ENCODE results near the gene FLNB. TPM values are rescaled to one million over a fixed set of nuclear protein-coding genes. Genes with fewer than 3 reads are reported as not detected.

Gene FLNB
- polyA plus RNA-seq, 1 of the 3 experiments (the other 2 are of a cell fraction), result 127 TPM

DNA sequence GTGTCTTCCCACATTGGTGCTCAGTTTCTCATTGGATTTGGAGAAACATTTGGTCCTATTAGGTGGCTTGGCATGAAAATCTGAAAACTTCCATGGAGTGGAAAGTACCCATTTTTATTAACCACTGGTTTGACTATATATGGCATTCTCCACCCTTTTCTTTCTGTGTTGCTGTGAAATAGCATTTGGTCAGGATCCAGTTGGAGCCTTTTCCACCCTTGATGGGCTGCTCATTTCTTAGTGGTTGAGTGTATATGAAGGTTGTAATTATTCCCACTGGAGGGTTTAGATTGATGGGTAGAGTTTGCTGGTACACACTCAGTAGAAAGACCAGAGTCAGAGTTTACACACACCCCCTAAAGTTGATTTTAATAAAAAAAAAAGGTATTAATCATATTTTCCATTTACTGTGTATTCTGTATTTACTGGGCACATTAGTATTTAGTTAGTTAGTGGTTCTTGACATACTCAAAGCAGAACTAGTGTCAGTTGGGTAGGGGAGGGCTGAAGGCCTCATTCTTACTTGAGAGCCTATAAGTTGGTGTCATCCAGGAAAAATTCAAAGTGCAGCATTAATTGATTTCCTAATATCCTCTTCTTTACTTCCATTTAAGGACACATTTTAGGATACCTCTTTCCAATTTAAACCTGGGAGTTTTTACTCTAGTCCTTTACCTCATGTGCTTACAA is 69.5 kb downstream of the FLNB start:
- Histone ChIP-seq H3K9ac (no peak overlapping the region), H4K20me1 (ENCODE audit: insufficient read depth) (peaks cover 14% of the 10 kb centered on the region), H3K9me3 (no peaks in the 10 kb centered on the region), H3K36me3 (replicated peaks in 1 of 2; ENCODE audit: control insufficient read depth in 1 of 2, insufficient read depth in 2 of 2, low read length in 1 of 2) (peaks cover 30 to 37% of the 10 kb centered on the region in 2 experiments), H3K79me2 (ENCODE audit: insufficient read depth) (peaks cover 78% of the 10 kb centered on the region), H3K4me3 (ENCODE audit: low read depth in 2 of 2, low read length in 1 of 2) (no peak overlapping the region), H2AFZ (ENCODE audit: low read depth) (no peak overlapping the region), H3K4me2 (no peak overlapping the region), H3K4me1 (ENCODE audit: control insufficient read depth in 1 of 2, insufficient read depth in 2 of 2, low read depth in 1 of 2, low read length in 1 of 2) (no peaks in the 10 kb centered on the region; a peak in 1 of 4 replicates), H3K27ac (ENCODE audit: low read depth in 2 of 2, low read length in 1 of 2) (no peak overlapping the region), H3F3A (replicated peaks; ENCODE audit: insufficient read depth) (peaks cover 16% of the 10 kb centered on the region), H3K27me3 (ENCODE audit: insufficient read depth) (no peaks in the 10 kb centered on the region), H3K9me2 (no peaks in the 10 kb centered on the region)
- POLR2A ChIA-PET, result no interaction called here
- CTCF ChIA-PET, result no interaction called here
- DNase-seq, result no peak
- TF ChIP-seq GABPA (IDR thresholded peaks at IDR 0.05; ENCODE audit: low read depth), result no peak

DNA sequence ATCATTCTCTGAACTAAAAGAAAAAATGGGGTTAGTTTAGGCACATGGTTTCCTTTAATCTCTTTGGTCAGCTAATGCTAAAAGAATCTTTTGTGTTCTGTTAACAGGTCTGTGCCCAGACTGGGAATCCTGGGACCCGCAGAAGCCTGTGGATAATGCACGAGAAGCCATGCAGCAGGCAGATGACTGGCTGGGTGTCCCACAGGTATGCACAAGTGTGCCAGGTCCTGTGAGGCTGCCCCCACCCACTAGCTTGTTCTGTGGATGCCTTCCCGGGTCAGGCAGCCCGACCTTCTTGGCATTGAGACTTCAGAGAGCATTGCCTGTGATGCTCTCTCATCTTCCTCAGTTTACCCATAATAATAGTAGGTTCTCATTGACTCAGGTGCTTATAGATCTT is 70.4 kb downstream of the FLNB start:
- H3K9me2 ChIP-seq, result no peaks in the 10 kb centered on the region
- H3K36me3 ChIP-seq (replicated peaks in 1 of 2; ENCODE audit: control insufficient read depth in 1 of 2, insufficient read depth in 2 of 2, low read length in 1 of 2), result peaks cover 31 to 40% of the 10 kb centered on the region in 2 experiments
- H3K4me3 ChIP-seq (ENCODE audit: low read depth in 2 of 2, low read length in 1 of 2), result no peak overlapping the region
- H3K4me2 ChIP-seq, result no peak overlapping the region
- H4K20me1 ChIP-seq (ENCODE audit: insufficient read depth), result peaks cover 13% of the 10 kb centered on the region
- no peak overlapping the region for H3K27ac ChIP-seq (ENCODE audit: low read depth in 2 of 2, low read length in 1 of 2)
- ChIA-PET POLR2A (no interaction called here), CTCF (no interaction called here)
- H2AFZ ChIP-seq (ENCODE audit: low read depth), result no peak overlapping the region
- H3K9ac ChIP-seq, result no peak overlapping the region
- H3K9me3 ChIP-seq, result no peaks in the 10 kb centered on the region
- DNase-seq, result no peak
- WGBS (ENCODE audit: low lambda C conversion rate), result 100% methylated on average over 4 of the region's 4 CpGs
- peaks cover 16% of the 10 kb centered on the region for H3F3A ChIP-seq (replicated peaks; ENCODE audit: insufficient read depth)
- no peaks in the 10 kb centered on the region; a peak in 1 of 4 replicates for H3K4me1 ChIP-seq (ENCODE audit: control insufficient read depth in 1 of 2, insufficient read depth in 2 of 2, low read depth in 1 of 2, low read length in 1 of 2)
- TF ChIP-seq EZH2phosphoT487 (IDR thresholded peaks at IDR 0.05; ENCODE audit: borderline replicate concordance, low read depth) (no peak), NRF1 (IDR thresholded peaks at IDR 0.05; ENCODE audit: low read depth, low read length) (no peak), RAD21 (IDR thresholded peaks at IDR 0.05; ENCODE audit: low read length) (no peak)
- no peaks in the 10 kb centered on the region for H3K27me3 ChIP-seq (ENCODE audit: insufficient read depth)
- H3K79me2 ChIP-seq (ENCODE audit: insufficient read depth), result peaks cover 78% of the 10 kb centered on the region

DNA sequence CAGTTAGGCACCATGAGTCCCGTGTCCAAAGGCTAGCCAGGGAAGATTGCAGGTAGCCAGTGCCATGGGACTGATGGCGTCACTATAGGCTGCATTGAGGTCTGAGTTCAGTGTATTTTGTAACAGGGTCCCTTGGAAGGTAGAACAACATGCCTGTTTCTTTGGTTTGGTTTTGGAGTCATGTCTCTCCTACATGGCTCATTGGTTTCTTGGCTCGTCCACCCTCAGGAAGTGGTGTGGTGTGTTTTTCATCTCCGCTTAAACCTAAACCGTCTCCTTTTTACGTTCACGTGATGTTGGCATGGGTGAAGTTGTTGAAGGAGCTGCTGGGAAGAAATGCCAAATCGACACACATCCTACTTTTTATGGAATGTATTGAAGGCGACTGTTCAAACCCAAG is 71.6 kb downstream of the FLNB start:
- no peaks in the 10 kb centered on the region for H3K27me3 ChIP-seq (ENCODE audit: insufficient read depth)
- no peak overlapping the region for H3K27ac ChIP-seq (ENCODE audit: low read depth in 2 of 2, low read length in 1 of 2)
- TF ChIP-seq, protein P1, sequence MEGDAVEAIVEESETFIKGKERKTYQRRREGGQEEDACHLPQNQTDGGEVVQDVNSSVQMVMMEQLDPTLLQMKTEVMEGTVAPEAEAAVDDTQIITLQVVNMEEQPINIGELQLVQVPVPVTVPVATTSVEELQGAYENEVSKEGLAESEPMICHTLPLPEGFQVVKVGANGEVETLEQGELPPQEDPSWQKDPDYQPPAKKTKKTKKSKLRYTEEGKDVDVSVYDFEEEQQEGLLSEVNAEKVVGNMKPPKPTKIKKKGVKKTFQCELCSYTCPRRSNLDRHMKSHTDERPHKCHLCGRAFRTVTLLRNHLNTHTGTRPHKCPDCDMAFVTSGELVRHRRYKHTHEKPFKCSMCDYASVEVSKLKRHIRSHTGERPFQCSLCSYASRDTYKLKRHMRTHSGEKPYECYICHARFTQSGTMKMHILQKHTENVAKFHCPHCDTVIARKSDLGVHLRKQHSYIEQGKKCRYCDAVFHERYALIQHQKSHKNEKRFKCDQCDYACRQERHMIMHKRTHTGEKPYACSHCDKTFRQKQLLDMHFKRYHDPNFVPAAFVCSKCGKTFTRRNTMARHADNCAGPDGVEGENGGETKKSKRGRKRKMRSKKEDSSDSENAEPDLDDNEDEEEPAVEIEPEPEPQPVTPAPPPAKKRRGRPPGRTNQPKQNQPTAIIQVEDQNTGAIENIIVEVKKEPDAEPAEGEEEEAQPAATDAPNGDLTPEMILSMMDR (IDR thresholded peaks at IDR 0.05), result no peak
- TF ChIP-seq GABPA (IDR thresholded peaks at IDR 0.05; ENCODE audit: low read depth), result no peak
- TF ChIP-seq YY1 (IDR thresholded peaks at IDR 0.05; ENCODE audit: low read depth), result no peak
- TF ChIP-seq NFIC (IDR thresholded peaks at IDR 0.05; ENCODE audit: borderline replicate concordance), result no peak
- no peak for TF ChIP-seq TAF1 (IDR thresholded peaks at IDR 0.05; ENCODE audit: borderline replicate concordance, low read depth, low read length)
- TF ChIP-seq, protein P2, sequence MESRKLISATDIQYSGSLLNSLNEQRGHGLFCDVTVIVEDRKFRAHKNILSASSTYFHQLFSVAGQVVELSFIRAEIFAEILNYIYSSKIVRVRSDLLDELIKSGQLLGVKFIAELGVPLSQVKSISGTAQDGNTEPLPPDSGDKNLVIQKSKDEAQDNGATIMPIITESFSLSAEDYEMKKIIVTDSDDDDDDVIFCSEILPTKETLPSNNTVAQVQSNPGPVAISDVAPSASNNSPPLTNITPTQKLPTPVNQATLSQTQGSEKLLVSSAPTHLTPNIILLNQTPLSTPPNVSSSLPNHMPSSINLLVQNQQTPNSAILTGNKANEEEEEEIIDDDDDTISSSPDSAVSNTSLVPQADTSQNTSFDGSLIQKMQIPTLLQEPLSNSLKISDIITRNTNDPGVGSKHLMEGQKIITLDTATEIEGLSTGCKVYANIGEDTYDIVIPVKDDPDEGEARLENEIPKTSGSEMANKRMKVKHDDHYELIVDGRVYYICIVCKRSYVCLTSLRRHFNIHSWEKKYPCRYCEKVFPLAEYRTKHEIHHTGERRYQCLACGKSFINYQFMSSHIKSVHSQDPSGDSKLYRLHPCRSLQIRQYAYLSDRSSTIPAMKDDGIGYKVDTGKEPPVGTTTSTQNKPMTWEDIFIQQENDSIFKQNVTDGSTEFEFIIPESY (IDR thresholded peaks at IDR 0.05; ENCODE audit: borderline replicate concordance, low read depth), result no peak
- TF ChIP-seq, protein P3, sequence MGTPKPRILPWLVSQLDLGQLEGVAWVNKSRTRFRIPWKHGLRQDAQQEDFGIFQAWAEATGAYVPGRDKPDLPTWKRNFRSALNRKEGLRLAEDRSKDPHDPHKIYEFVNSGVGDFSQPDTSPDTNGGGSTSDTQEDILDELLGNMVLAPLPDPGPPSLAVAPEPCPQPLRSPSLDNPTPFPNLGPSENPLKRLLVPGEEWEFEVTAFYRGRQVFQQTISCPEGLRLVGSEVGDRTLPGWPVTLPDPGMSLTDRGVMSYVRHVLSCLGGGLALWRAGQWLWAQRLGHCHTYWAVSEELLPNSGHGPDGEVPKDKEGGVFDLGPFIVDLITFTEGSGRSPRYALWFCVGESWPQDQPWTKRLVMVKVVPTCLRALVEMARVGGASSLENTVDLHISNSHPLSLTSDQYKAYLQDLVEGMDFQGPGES (IDR thresholded peaks at IDR 0.05; ENCODE audit: low read depth, low read length), result no peak
- peaks cover 10% of the 10 kb centered on the region for H4K20me1 ChIP-seq (ENCODE audit: insufficient read depth)
- POLR2A ChIA-PET, result no interaction called here
- CTCF ChIA-PET, result no interaction called here
- peaks cover 31 to 48% of the 10 kb centered on the region in 2 experiments for H3K36me3 ChIP-seq (replicated peaks in 1 of 2; ENCODE audit: control insufficient read depth in 1 of 2, insufficient read depth in 2 of 2, low read length in 1 of 2)
- WGBS (ENCODE audit: low lambda C conversion rate), result 94% methylated on average over 8 of the region's 9 CpGs
- no peak for DNase-seq
- H3K79me2 ChIP-seq (ENCODE audit: insufficient read depth), result peaks cover 78% of the 10 kb centered on the region
- H3K9me2 ChIP-seq, result no peaks in the 10 kb centered on the region
- no peak overlapping the region for H3K9ac ChIP-seq
- no peak overlapping the region for H3K4me2 ChIP-seq
- no peaks in the 10 kb centered on the region; a peak in 1 of 4 replicates for H3K4me1 ChIP-seq (ENCODE audit: control insufficient read depth in 1 of 2, insufficient read depth in 2 of 2, low read depth in 1 of 2, low read length in 1 of 2)
- H3K4me3 ChIP-seq (ENCODE audit: low read depth in 2 of 2, low read length in 1 of 2), result no peak overlapping the region
- no peaks in the 10 kb centered on the region for H3K9me3 ChIP-seq
- H3F3A ChIP-seq (replicated peaks; ENCODE audit: insufficient read depth), result peaks cover 19% of the 10 kb centered on the region
- no peak overlapping the region for H2AFZ ChIP-seq (ENCODE audit: low read depth)

Measured in SK-N-SH (cell line).